Heart left ventricle (tissue), 16 donors: ENCODE data around the gene JADE1. TPM values are rescaled to one million over a fixed set of nuclear protein-coding genes. Genes with fewer than 3 reads are reported as not detected.
A peak's percentile ranks its signal among the peaks of the same experiment; 100 is the strongest.

ENCODE experiments used
- ATAC-seq, 4 donors: fragments of 200-7000 bp; cut with Tn5 transposase; one replicate each; pipeline ENCODE4 v1.9.1; 2020 to 2022; ENCODE audit warnings: moderate library complexity in 4 of 4, mild to moderate bottlenecking in 3 of 4, moderate number of reproducible peaks in 1 of 4
- DNase-seq, 5 donors: peaks; one replicate each; pipeline ENCODE4 v3.0.0-alpha.2; 2020
- H3K27ac ChIP-seq, 12 donors: fragments of 200-600 bp; sonication (generic) in 4 of 12; one replicate each; pipeline versions ENCODE4 v1.5.0 to v1.8.0; 2016 to 2022; ENCODE audit warnings: mild to moderate bottlenecking in 2 of 12
- H3K27me3 ChIP-seq, 9 donors: fragments of 200-600 bp; sonication (generic) in 2 of 9; one replicate each; pipeline versions ENCODE4 v1.5.1 to v1.8.0; 2016 to 2022; ENCODE audit warnings: mild to moderate bottlenecking in 3 of 9
- H3K36me3 ChIP-seq, 9 donors: fragments of 200-600 bp; sonication (generic) in 2 of 9; one replicate each; pipeline versions ENCODE4 v1.5.0 to v1.8.0; 2018 to 2022; ENCODE audit warnings: mild to moderate bottlenecking in 2 of 9
- H3K4me1 ChIP-seq, 12 donors: fragments of 200-600 bp; sonication (generic) in 4 of 12; one replicate each; pipeline versions ENCODE4 v1.5.0 to v1.8.0; 2016 to 2022; ENCODE audit warnings: mild to moderate bottlenecking in 3 of 12
- H3K4me3 ChIP-seq, 12 donors: fragments of 200-600 bp; sonication (generic) in 4 of 12; one replicate each; pipeline versions ENCODE4 v1.5.0 to v1.8.0; 2017 to 2022; ENCODE audit warnings: mild to moderate bottlenecking in 9 of 12, moderate library complexity in 4 of 12
- H3K9me3 ChIP-seq, 12 donors: fragments of 200-600 bp; sonication (generic) in 4 of 12; one replicate each; pipeline versions ENCODE4 v1.5.0 to v1.8.0; 2016 to 2022; ENCODE audit warnings: mild to moderate bottlenecking in 1 of 12
- POLR2A ChIP-seq, 2 donors: fragments of 450-650 bp; IDR thresholded peaks; one replicate each; pipeline ENCODE4 v1.6.1; 2017; ENCODE audit warnings: antibody characterized with exemption in 2 of 2, mild to moderate bottlenecking in 2 of 2, moderate library complexity in 2 of 2
- WGBS, 4 donors: extraction: QIAGEN DNeasy Blood & Tissue Kit in 2 of 4; methylation state at CpG; one replicate each; pipeline versions ENCODE4 v1.1.5 to v1.1.7; 2013 to 2018; 5-methylcytosine and 5-hydroxymethylcytosine counted together
- intact Hi-C, 10 donors: fragments of 100-400 bp; cut with DNase I; formaldehyde crosslinking; loops; one replicate each; pipeline versions ENCODE4 v1.11.1 to v1.14.2; 2022
- polyA plus RNA-seq, 2 donors: library from polyadenylated mRNA; stranded (reverse); fragments of 200-250 nt; gene quantifications; one replicate each; pipeline ENCODE4 v1.2.3, GENCODE V29; 2013
- total RNA-seq, 9 donors: library from RNA; depleted of rRNA in 2 of 9; stranded (reverse); fragments of >200 nt in 2 of 9; fragmentation: NEBNext Ultra II Directional in 3 of 9; extraction: Animal tissue kit (Norgen Biotek cat#: 25700) in 3 of 9; gene quantifications; one replicate each; pipeline versions ENCODE4 v1.1.0 to v1.2.4, GENCODE V29; 2016 to 2023
- TF ChIP-seq, protein P1 (sequence below), 12 donors: fragments of 200-600 bp; sonication (generic) in 4 of 12; IDR thresholded peaks; one replicate each; pipeline versions ENCODE4 v1.5.0 to v1.8.0; 2018 to 2022; ENCODE audit warnings: antibody characterized with exemption in 12 of 12, mild to moderate bottlenecking in 5 of 12
- donor health status: ischemic (EF 13 %, LVEDD 7.1; RV severe dilation, severe dysfunction).
- donor health status: healthy with polysubstance abuse.
- donor health status: DM: no; HTN: yes; CAD: no.
- donor health status: DM: no; HTN: no; CAD: no.
- donor health status: ischemic (EF 25% LVEDD 6.9; RV normal size, moderate dysfunction).
- donor health status: ischemic (EF 25% LVEDD 5.7; RV mildly dilated, moderate dysfunction).
- donor health status: healthy.
- donor health status: DM: yes; HTN: yes; CAD: no.
- donor health status: ischemic (EF 35%, LVEDD 5.7; RV mildly dilated, moderate dysfunction).
- donor health status: nonischemic (EF 11% LVEDD 7.7; RV severe dilation, severe dysfunction).
- donor health status: DM: yes; HTN: yes; CAD: no.
- donor health status: PGD.
- donor health status: ischemic (EF 29% LVEDD 5.4; RV normal size, mild dysfunction).
- donor health status: nonischemic (EF 23%, LVEDD 6.1; RV moderate dilation, normal function).

JADE1 gene
- total and polyA plus RNA-seq, 11 donors: 15.0 to 31.9 (median 19.7) TPM

- Histone ChIP-seq H3K4me3 (no peak overlapping the region), H3K27ac (no peak overlapping the region), H3K27me3 (no peaks in the 10 kb centered on the region), H3K36me3 (peaks cover 0 to 31% (median 14%) of the 10 kb centered on the region in 9 donors), H3K4me1 (no peaks in the 10 kb centered on the region), H3K9me3 (no peaks in the 10 kb centered on the region)
- WGBS, 4 donors: 93 to 96% (median 95%) methylated on average over 4 of the region's 4 CpGs
- DNase-seq (no peak), ATAC-seq (no peak)
- intact Hi-C loops: no loop called here
- TF ChIP-seq POLR2A (IDR thresholded peaks at IDR 0.05): no peak
- TF ChIP-seq, protein P1, sequence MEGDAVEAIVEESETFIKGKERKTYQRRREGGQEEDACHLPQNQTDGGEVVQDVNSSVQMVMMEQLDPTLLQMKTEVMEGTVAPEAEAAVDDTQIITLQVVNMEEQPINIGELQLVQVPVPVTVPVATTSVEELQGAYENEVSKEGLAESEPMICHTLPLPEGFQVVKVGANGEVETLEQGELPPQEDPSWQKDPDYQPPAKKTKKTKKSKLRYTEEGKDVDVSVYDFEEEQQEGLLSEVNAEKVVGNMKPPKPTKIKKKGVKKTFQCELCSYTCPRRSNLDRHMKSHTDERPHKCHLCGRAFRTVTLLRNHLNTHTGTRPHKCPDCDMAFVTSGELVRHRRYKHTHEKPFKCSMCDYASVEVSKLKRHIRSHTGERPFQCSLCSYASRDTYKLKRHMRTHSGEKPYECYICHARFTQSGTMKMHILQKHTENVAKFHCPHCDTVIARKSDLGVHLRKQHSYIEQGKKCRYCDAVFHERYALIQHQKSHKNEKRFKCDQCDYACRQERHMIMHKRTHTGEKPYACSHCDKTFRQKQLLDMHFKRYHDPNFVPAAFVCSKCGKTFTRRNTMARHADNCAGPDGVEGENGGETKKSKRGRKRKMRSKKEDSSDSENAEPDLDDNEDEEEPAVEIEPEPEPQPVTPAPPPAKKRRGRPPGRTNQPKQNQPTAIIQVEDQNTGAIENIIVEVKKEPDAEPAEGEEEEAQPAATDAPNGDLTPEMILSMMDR (IDR thresholded peaks at IDR 0.05): no peak
Observed at GRCh38 chr4:128877934-128878333, 68.4 kb downstream of the JADE1 start.

GRCh38 chr4:128879283-128879682, 69.8 kb downstream of the JADE1 start:
- H3K27me3 ChIP-seq: no peaks in the 10 kb centered on the region
- no peaks in the 10 kb centered on the region for H3K4me1 ChIP-seq
- intact Hi-C loops: no loop called here
- H3K4me3 ChIP-seq: no peak overlapping the region
- H3K27ac ChIP-seq: no peak overlapping the region
- DNase-seq (no peak), ATAC-seq (no peak)
- no peaks in the 10 kb centered on the region for H3K9me3 ChIP-seq
- peaks cover 0 to 17% (median 5%) of the 10 kb centered on the region in 9 donors for H3K36me3 ChIP-seq
- no peak for TF ChIP-seq POLR2A (IDR thresholded peaks at IDR 0.05)
- TF ChIP-seq, protein P1 (IDR thresholded peaks at IDR 0.05): no peak
- 81 to 88% (median 86%) methylated on average over 2 of the region's 2 CpGs for WGBS, 4 donors

- Histone ChIP-seq H3K4me3 (no peak overlapping the region), H3K27ac (no peak overlapping the region), H3K36me3 (peaks cover 0 to 10% (median 0%) of the 10 kb centered on the region in 9 donors), H3K4me1 (no peaks in the 10 kb centered on the region), H3K9me3 (no peaks in the 10 kb centered on the region), H3K27me3 (no peaks in the 10 kb centered on the region)
- intact Hi-C loops: no loop called here
- DNase-seq: no peak
- TF ChIP-seq, protein P1 (IDR thresholded peaks at IDR 0.05): no peak
- TF ChIP-seq POLR2A (IDR thresholded peaks at IDR 0.05): no peak
- 82 to 88% (median 85%) methylated on average over 2 of the region's 2 CpGs for WGBS, 4 donors
- no peak for ATAC-seq
Observed at GRCh38 chr4:128879971-128880370, 70.5 kb downstream of the JADE1 start.

- H3K27ac ChIP-seq: no peak overlapping the region
- no peak for TF ChIP-seq POLR2A (IDR thresholded peaks at IDR 0.05)
- intact Hi-C loops: no loop called here
- ATAC-seq (no peak), DNase-seq (no peak)
- no peak overlapping the region for H3K4me3 ChIP-seq
- 87 to 91% (median 89%) methylated on average over 4 of the region's 4 CpGs for WGBS, 4 donors
- no peaks in the 10 kb centered on the region for H3K9me3 ChIP-seq
- H3K4me1 ChIP-seq: no peaks in the 10 kb centered on the region
- peaks cover 0 to 5% (median 0%) of the 10 kb centered on the region in 9 donors for H3K36me3 ChIP-seq
- no peaks in the 10 kb centered on the region for H3K27me3 ChIP-seq
Observed at GRCh38 chr4:128880662-128881061, 71.2 kb downstream of the JADE1 start.

DNA sequence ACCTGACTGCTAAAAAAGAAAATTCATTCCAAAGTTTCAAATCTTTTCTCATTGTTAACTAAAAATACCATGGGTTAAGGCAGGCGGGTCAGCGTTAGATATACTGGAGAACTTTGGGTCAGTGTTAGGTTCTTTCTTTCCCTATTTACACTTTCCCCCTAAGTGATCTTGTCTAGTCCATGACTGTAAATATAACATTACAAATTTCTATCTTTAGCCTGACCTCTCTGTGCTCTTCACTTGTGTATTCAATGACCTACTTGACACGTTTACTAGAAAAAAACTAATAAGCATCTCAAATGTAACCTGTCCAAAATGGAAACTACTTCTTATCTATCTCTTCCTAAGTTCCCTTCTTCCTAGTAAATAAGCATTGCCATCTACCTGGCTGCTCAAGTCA, 95.3 kb downstream of the JADE1 start:
- peaks cover 0 to 4% (median 0%) of the 10 kb centered on the region in 12 donors for H3K4me1 ChIP-seq
- H3K9me3 ChIP-seq: peaks cover 0 to 5% (median 0%) of the 10 kb centered on the region in 12 donors
- 71 to 76% (median 72%) methylated on average over 3 of the region's 3 CpGs for WGBS, 4 donors
- DNase-seq (no peak), ATAC-seq (peak in 1 of 4 donors; percentile 50)
- no peak overlapping the region for H3K4me3 ChIP-seq
- no peak for TF ChIP-seq POLR2A (IDR thresholded peaks at IDR 0.05)
- TF ChIP-seq, protein P1 (IDR thresholded peaks at IDR 0.05): no peak
- no peaks in the 10 kb centered on the region for H3K36me3 ChIP-seq
- no peaks in the 10 kb centered on the region for H3K27me3 ChIP-seq
- H3K27ac ChIP-seq: no peak overlapping the region
- intact Hi-C loops: no loop called here
